Measurements from ENCODE around the gene QPRT.
"Not testable (repeated sequence)": the region's sequence is repeated elsewhere in the genome, so short reads cannot be mapped to it uniquely, and the experiment has no call there.

DNA sequence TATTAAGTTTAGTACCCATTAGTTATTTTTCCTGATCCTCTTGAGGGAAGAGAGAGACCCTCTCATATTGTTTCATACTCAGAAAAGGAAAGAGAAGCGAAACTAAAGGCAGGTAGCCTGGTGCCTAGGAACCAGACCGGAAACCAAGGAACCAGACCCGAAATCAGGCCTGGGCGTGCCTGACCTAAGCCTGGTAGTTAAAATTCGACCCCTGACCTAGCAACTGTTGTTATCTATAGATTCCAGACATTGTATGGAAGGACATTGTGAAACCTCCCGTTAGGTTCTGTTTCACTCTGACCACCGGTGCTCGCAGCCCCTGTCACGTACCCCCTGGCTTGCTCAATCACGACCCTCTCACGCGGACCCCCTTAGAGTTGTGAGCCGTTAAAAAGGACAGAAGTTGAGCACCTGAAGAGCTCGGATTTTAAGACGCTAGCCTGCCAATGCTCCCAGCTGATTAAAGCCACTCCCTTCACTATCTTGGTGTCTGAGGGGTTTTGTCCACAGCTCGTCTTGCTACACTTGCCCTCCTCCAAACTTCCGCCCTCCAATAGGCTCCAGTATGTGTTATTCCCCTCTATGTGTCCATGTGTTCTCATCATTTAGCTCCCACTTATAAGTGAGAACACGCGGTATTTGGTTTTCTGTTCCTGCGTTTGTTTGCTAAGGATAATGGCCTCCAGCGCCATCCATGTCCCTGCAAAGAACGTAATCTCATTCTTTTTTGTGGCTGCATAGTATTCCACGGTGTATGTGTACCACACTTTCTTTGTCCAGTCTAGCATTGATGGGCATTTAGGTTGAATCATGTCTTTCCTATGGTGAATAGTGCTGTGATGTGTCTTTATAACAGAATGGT lies 10.7 kb downstream of the QPRT start:
- TF ChIP-seq CTCF (conservative IDR thresholded peaks at IDR 0.05); EZH2 (IDR thresholded peaks at IDR 0.05; ENCODE audit: low read depth): not testable (repeated sequence)
